Measurements from ENCODE around the gene WDR88. TPM values are rescaled to one million over a fixed set of nuclear protein-coding genes. Genes with fewer than 3 reads are reported as not detected.

The WDR88 gene
- total RNA-seq, 2 experiments from 2014 or later, result 0.38 TPM; not detected in 1

DNA sequence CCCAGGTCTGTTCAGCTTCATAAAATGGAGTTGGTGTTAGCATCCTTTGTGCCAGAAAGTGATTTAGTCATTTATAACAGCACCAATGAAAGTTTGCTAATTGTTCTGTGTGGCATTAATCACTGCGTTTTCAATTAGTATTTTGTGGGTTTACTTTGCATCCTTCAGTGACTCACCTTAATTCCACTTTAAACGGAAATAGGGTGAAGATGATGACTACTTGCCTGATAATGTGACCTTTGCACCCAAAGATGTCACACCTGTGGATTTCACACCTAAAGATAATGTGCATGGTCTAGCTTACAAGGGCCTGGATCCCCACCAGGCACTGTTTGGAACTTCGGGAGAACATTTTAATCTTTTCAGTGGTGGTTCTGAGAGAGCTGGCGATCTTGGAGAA lies 35.9 kb upstream of the WDR88 start:
- Histone ChIP-seq H3K4me1 (ENCODE audit: insufficient read depth, low read length, poor library complexity, severe bottlenecking) (no peaks in the 10 kb centered on the region), H2AFZ (ENCODE audit: low read length) (no peak overlapping the region), H3K4me2 (ENCODE audit: low read length) (no peak overlapping the region), H3K9me2 (ENCODE audit: insufficient read depth, low read length) (no peaks in the 10 kb centered on the region), H3K36me3 (ENCODE audit: insufficient read depth, low read length) (peaks cover 58% of the 10 kb centered on the region), H3K79me2 (ENCODE audit: insufficient read depth, low read depth, low read length) (no peaks in the 10 kb centered on the region), H3K27ac (ENCODE audit: low read depth, low read length, poor library complexity, severe bottlenecking) (no peak overlapping the region), H3K9me3 (ENCODE audit: low read length) (no peaks in the 10 kb centered on the region), H3K4me3 (ENCODE audit: low read depth, low read length, poor library complexity, severe bottlenecking) (no peak overlapping the region), H4K20me1 (ENCODE audit: insufficient read depth, low read length) (no peaks in the 10 kb centered on the region)
- ChIA-PET CTCF (ENCODE audit: unreplicated experiment) (no interaction called here), POLR2A (no interaction called here)
- TF ChIP-seq, protein P1, sequence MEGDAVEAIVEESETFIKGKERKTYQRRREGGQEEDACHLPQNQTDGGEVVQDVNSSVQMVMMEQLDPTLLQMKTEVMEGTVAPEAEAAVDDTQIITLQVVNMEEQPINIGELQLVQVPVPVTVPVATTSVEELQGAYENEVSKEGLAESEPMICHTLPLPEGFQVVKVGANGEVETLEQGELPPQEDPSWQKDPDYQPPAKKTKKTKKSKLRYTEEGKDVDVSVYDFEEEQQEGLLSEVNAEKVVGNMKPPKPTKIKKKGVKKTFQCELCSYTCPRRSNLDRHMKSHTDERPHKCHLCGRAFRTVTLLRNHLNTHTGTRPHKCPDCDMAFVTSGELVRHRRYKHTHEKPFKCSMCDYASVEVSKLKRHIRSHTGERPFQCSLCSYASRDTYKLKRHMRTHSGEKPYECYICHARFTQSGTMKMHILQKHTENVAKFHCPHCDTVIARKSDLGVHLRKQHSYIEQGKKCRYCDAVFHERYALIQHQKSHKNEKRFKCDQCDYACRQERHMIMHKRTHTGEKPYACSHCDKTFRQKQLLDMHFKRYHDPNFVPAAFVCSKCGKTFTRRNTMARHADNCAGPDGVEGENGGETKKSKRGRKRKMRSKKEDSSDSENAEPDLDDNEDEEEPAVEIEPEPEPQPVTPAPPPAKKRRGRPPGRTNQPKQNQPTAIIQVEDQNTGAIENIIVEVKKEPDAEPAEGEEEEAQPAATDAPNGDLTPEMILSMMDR (conservative IDR thresholded peaks at IDR 0.05; ENCODE audit: low read length), result no peak
- TF ChIP-seq EZH2phosphoT487 (IDR thresholded peaks at IDR 0.05; ENCODE audit: borderline replicate concordance, low read depth, low read length), result no peak
- DNase-seq (ENCODE audit: low spot score), result no peak
- BruUV-seq (replicated peaks), result no TSS peak
- intact Hi-C loops (cut with micrococcal nuclease; ENCODE audit: unreplicated experiment), result no loop called here

DNA sequence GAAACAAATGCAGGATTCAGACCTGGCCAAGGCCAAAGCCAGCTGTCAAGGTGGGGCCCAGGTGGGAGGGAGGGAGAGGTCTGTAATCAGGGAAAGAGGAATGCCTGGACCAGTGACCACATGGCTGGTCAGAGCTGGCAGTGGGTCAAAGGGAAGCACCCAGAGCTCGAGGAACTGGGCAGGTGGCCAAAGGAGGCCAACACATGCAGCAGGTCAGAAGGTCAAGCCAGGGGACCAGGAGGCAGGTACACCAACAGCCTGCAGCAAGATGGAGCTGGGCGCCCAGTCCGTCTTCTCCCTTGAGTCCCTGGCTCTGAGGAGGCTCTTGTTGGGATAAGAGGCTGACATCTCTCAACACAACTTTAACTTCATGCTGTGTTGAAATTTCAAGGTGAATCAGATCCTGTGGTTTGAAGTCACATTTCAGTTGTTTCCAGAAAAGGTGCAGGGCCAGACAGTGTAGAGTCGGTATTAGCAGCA lies 33.8 kb upstream of the WDR88 start:
- Histone ChIP-seq H3K9me2 (ENCODE audit: insufficient read depth, low read length) (no peaks in the 10 kb centered on the region), H3K79me2 (ENCODE audit: insufficient read depth, low read depth, low read length) (no peaks in the 10 kb centered on the region), H3K4me3 (ENCODE audit: low read depth, low read length, poor library complexity, severe bottlenecking) (no peak overlapping the region), H3K4me2 (ENCODE audit: low read length) (no peak overlapping the region), H3K36me3 (ENCODE audit: insufficient read depth, low read length) (peaks cover 70% of the 10 kb centered on the region), H3K9me3 (ENCODE audit: low read length) (no peaks in the 10 kb centered on the region), H2AFZ (ENCODE audit: low read length) (no peak overlapping the region), H4K20me1 (ENCODE audit: insufficient read depth, low read length) (no peaks in the 10 kb centered on the region), H3K27ac (ENCODE audit: low read depth, low read length, poor library complexity, severe bottlenecking) (no peak overlapping the region), H3K4me1 (ENCODE audit: insufficient read depth, low read length, poor library complexity, severe bottlenecking) (no peaks in the 10 kb centered on the region)
- DNase-seq (ENCODE audit: low spot score), result no peak
- ChIA-PET POLR2A (interaction anchor here (0.5 kb wide), 1 partner anchor 10 kb away, joined by 6 read pairs; no protein-coding TSS in a partner anchor), CTCF (ENCODE audit: unreplicated experiment) (no interaction called here)
- intact Hi-C loops (cut with micrococcal nuclease; ENCODE audit: unreplicated experiment), result no loop called here
- no peak for TF ChIP-seq EZH2phosphoT487 (IDR thresholded peaks at IDR 0.05; ENCODE audit: borderline replicate concordance, low read depth, low read length)
- TF ChIP-seq, protein P1 (conservative IDR thresholded peaks at IDR 0.05; ENCODE audit: low read length), result no peak
- BruUV-seq (replicated peaks), result no TSS peak

DNA sequence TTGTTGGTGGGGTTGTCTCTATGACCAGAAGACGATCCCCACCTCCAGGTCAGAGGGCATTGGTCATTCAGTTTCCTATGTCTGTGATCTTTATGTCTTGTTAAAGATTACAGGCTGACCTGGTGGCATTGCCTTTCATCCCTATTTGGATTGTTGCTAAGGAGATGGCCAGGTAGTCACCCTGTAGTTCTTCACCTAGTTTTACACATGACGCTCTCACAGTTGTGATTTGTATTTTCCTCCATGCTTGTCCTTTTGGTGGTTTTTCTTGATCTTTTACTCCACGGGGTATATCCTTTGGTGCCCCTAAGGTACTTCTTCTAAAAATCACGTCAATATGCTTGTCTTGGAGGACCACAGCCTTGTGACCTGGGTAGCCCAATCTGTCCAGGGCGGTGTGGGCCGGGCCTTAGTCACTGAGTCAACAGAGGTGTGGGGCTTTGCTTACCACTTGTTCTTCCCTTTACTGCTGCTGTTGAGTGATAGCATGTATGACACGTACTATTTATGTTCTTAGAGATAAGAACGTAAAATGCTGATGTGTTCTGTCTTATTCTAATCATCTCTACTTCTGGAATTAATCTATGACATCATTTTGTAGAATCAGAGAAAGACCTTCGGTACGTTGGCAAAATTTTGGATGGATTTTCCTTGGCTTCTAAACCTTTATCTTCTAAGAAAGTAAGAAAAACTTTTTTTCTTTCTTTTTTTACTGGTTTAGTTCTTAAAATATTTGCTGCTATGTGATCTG lies 30.8 kb upstream of the WDR88 start:
- Histone ChIP-seq H3K36me3 (ENCODE audit: insufficient read depth, low read length) (peaks cover 57% of the 10 kb centered on the region), H3K9me3 (ENCODE audit: low read length) (no peaks in the 10 kb centered on the region), H4K20me1 (ENCODE audit: insufficient read depth, low read length) (no peaks in the 10 kb centered on the region), H3K27ac (ENCODE audit: low read depth, low read length, poor library complexity, severe bottlenecking) (no peak overlapping the region), H3K9me2 (ENCODE audit: insufficient read depth, low read length) (no peaks in the 10 kb centered on the region), H3K4me3 (ENCODE audit: low read depth, low read length, poor library complexity, severe bottlenecking) (no peak overlapping the region), H3K4me2 (ENCODE audit: low read length) (no peak overlapping the region), H3K4me1 (ENCODE audit: insufficient read depth, low read length, poor library complexity, severe bottlenecking) (no peaks in the 10 kb centered on the region), H2AFZ (ENCODE audit: low read length) (no peak overlapping the region), H3K79me2 (ENCODE audit: insufficient read depth, low read depth, low read length) (no peaks in the 10 kb centered on the region)
- BruUV-seq (replicated peaks), result no TSS peak
- CTCF ChIA-PET (ENCODE audit: unreplicated experiment), result no interaction called here
- DNase-seq (ENCODE audit: low spot score), result no peak
- intact Hi-C loops (cut with micrococcal nuclease; ENCODE audit: unreplicated experiment), result no loop called here
- POLR2A ChIA-PET, result interaction anchor here (0.6 kb wide), 2 partner anchors 131 to 164 kb away, joined by 3 to 4 read pairs; no protein-coding TSS in a partner anchor
- TF ChIP-seq, protein P1 (conservative IDR thresholded peaks at IDR 0.05; ENCODE audit: low read length), result no peak
- TF ChIP-seq EZH2phosphoT487 (IDR thresholded peaks at IDR 0.05; ENCODE audit: borderline replicate concordance, low read depth, low read length), result no peak

All from OCI-LY7 (cell line).